Ectodermal cell (in vitro differentiated cells): Measurements from ENCODE around the gene CCDC15.
"Not testable (repeated sequence)": the region's sequence is repeated elsewhere in the genome, so short reads cannot be mapped to it uniquely, and the experiment has no call there.

Source experiments
- H3K27ac ChIP-seq: 2 replicates; pipeline ENCODE4 v1.7.0; 2013; ENCODE audit warnings: mild to moderate bottlenecking, low read depth, low read length; ENCODE audit not compliant: insufficient read depth, poor library complexity, severe bottlenecking
- H3K27me3 ChIP-seq: 2 replicates; pipeline ENCODE4 v1.7.0; 2013; ENCODE audit warnings: mild to moderate bottlenecking, low read length; ENCODE audit not compliant: insufficient read depth, control insufficient read depth, poor library complexity, severe bottlenecking
- H3K36me3 ChIP-seq: one replicate; pipeline ENCODE4 v1.7.0; 2013; ENCODE audit warnings: low read length; ENCODE audit not compliant: control insufficient read depth, insufficient read depth
- H3K4me1 ChIP-seq: one replicate; pipeline ENCODE4 v1.7.0; 2013; ENCODE audit warnings: low read length; ENCODE audit not compliant: control insufficient read depth, insufficient read depth
- H3K4me3 ChIP-seq: 2 replicates; pipeline ENCODE4 v1.7.0; 2013; ENCODE audit warnings: low read depth, low read length, control low read depth; ENCODE audit not compliant: insufficient read depth
- H3K9me3 ChIP-seq: 2 replicates; pipeline ENCODE4 v1.7.0; 2013; ENCODE audit warnings: mild to moderate bottlenecking, low read length, moderate library complexity; ENCODE audit not compliant: control insufficient read depth
- WGBS, 2 experiments: methylation state at CpG; one replicate each; pipeline ENCODE4 v1.1.7; 2013; ENCODE audit warnings: missing lambda C conversion rate in 2 of 2; 5-methylcytosine and 5-hydroxymethylcytosine counted together

The CCDC15 gene

GRCh38 chr11:124955035-124955434 is 1.0 kb downstream of the CCDC15 start:
- H3K4me3 ChIP-seq = no peak overlapping the region
- H3K27me3 ChIP-seq = peaks cover 20% of the 10 kb centered on the region
- H3K27ac ChIP-seq = no peak overlapping the region
- H3K9me3 ChIP-seq = no peaks in the 10 kb centered on the region
- no peaks in the 10 kb centered on the region for H3K36me3 ChIP-seq
- peaks cover 10% of the 10 kb centered on the region for H3K4me1 ChIP-seq

GRCh38 chr11:124961972-124962609 is 8.1 kb downstream of the CCDC15 start:
- no peaks in the 10 kb centered on the region for H3K4me1 ChIP-seq
- no peaks in the 10 kb centered on the region for H3K27me3 ChIP-seq
- no peak overlapping the region for H3K27ac ChIP-seq
- H3K9me3 ChIP-seq = no peaks in the 10 kb centered on the region
- 45 to 49% methylated on average over 4 to 5 of the region's 5 CpGs for WGBS, 2 experiments
- H3K36me3 ChIP-seq = no peaks in the 10 kb centered on the region
- no peak overlapping the region for H3K4me3 ChIP-seq

DNA sequence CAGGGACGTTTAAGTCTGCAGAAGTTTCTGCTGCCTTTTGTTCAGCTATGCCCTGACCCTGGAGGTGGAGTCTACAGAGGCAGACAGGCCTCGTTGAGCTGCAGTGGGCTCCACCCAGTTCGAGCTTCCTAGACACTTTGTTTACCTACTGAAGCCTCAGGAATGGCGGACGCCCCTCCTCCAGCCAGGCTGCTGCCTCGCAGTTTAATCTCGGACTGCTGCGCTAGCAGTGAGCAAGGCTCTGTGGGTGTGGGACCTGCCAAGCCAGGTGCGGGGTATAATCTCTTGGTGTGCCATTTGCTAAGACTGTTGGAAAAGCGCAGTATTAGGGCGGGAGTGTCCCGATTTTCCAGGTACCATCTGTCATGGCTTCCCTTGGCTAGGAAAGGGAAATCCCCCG is 14.2 kb downstream of the CCDC15 start:
- not testable (repeated sequence) for H3K4me1 ChIP-seq, H3K4me3 ChIP-seq, H3K27me3 ChIP-seq, H3K27ac ChIP-seq, H3K36me3 ChIP-seq, H3K9me3 ChIP-seq
- WGBS, 2 experiments = 89 to 92% methylated on average over 13 of the region's 13 CpGs

- no peaks in the 10 kb centered on the region for H3K27me3 ChIP-seq
- WGBS, 2 experiments = 52 to 55% methylated on average over 2 of the region's 2 CpGs
- H3K4me1 ChIP-seq = no peaks in the 10 kb centered on the region
- H3K9me3 ChIP-seq = no peaks in the 10 kb centered on the region
- no peaks in the 10 kb centered on the region for H3K36me3 ChIP-seq
- H3K27ac ChIP-seq = no peak overlapping the region
- no peak overlapping the region for H3K4me3 ChIP-seq
These were observed 16.9 kb downstream of the CCDC15 start for GRCh38 chr11:124970925-124971324.

- Histone ChIP-seq H3K9me3 (no peaks in the 10 kb centered on the region), H3K4me1 (no peaks in the 10 kb centered on the region), H3K36me3 (no peaks in the 10 kb centered on the region), H3K27ac (no peak overlapping the region), H3K4me3 (no peak overlapping the region), H3K27me3 (no peaks in the 10 kb centered on the region)
- WGBS, 2 experiments = no CpG with 5 or more reads among the region's 2 CpGs
These were observed 17.8 kb downstream of the CCDC15 start for GRCh38 chr11:124971810-124972209.

DNA sequence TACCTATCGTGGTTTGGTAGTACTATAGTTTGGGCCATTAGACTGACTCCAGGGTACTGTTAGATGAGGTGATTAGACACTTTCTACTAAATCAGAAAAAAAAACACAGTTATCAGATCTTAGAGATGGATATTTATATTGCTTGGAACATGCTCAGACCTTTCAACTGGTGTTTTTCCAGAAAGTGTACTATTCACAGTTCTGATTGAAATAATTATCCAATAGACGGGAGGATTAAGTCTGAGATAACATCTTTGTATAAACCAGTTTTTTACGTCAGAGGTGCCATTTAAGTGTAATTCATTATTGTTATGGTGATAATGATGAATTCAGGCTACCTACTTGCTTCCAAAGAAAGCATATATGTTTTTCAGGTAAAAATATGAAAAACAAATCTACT is 22.5 kb downstream of the CCDC15 start:
- H3K27me3 ChIP-seq = no peaks in the 10 kb centered on the region
- no peak overlapping the region for H3K4me3 ChIP-seq
- H3K27ac ChIP-seq = no peak overlapping the region
- H3K36me3 ChIP-seq = no peaks in the 10 kb centered on the region
- H3K4me1 ChIP-seq = no peaks in the 10 kb centered on the region
- 93 to 97% methylated on average over 2 to 3 of the region's 3 CpGs for whole genome bisulfite sequencing, 2 experiments
- no peaks in the 10 kb centered on the region for H3K9me3 ChIP-seq

- no peaks in the 10 kb centered on the region for H3K9me3 ChIP-seq
- H3K4me1 ChIP-seq = no peaks in the 10 kb centered on the region
- no peaks in the 10 kb centered on the region for H3K27me3 ChIP-seq
- 95% methylated on average over 1 of the region's 2 CpGs for WGBS, 2 experiments
- no peak overlapping the region for H3K4me3 ChIP-seq
- no peak overlapping the region for H3K27ac ChIP-seq
- H3K36me3 ChIP-seq = no peaks in the 10 kb centered on the region
These were observed 23.0 kb downstream of the CCDC15 start for GRCh38 chr11:124977006-124977405.

- Histone ChIP-seq H3K36me3 (no peaks in the 10 kb centered on the region), H3K4me1 (no peaks in the 10 kb centered on the region)
- WGBS, 2 experiments = 93 to 96% methylated on average over 2 of the region's 2 CpGs
These were observed 24.3 kb downstream of the CCDC15 start for GRCh38 chr11:124978316-124978715.

DNA sequence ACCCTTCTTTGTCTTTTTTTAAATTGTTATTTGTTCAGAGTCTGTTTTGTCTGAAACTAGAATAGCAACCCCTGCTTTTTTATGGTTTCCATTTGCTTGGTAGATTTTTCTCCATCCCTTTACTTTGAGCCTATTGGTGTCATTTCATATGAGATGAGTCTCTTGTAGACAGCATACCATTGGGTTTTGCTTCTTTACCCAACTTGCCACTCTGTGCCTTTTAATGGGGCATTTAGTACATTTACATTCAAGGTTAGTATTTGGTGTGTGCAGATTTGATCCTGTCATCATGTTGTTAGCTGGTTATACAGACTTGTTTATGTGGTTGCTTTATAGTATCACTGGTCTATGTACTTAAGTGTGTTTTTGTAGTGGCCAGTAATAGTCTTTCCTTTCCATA is 28.0 kb downstream of the CCDC15 start:
- Histone ChIP-seq H3K27ac (no peak overlapping the region), H3K27me3 (no peaks in the 10 kb centered on the region), H3K4me3 (no peak overlapping the region), H3K36me3 (no peaks in the 10 kb centered on the region), H3K9me3 (no peaks in the 10 kb centered on the region), H3K4me1 (no peaks in the 10 kb centered on the region)

More at GRCh38 chr11:124978316-124978715, 24.3 kb downstream of the CCDC15 start:
- H3K27ac ChIP-seq = no peak overlapping the region
- H3K9me3 ChIP-seq = no peaks in the 10 kb centered on the region
- no peaks in the 10 kb centered on the region for H3K27me3 ChIP-seq
- no peak overlapping the region for H3K4me3 ChIP-seq

GRCh38 chr11:124983674-124984511 is 29.9 kb downstream of the CCDC15 start:
- H3K4me1 ChIP-seq = no peaks in the 10 kb centered on the region
- no peaks in the 10 kb centered on the region for H3K27me3 ChIP-seq
- H3K36me3 ChIP-seq = no peaks in the 10 kb centered on the region
- no peak overlapping the region for H3K4me3 ChIP-seq
- H3K9me3 ChIP-seq = no peaks in the 10 kb centered on the region
- no peak overlapping the region for H3K27ac ChIP-seq
- WGBS, 2 experiments = 86 to 90% methylated on average over 17 of the region's 17 CpGs
